Gastroesophageal sphincter (tissue), 4 donors: Measurements from ENCODE around the gene RNF208. TPM values are rescaled to one million over a fixed set of nuclear protein-coding genes. Genes with fewer than 3 reads are reported as not detected.

Experiments used
- ATAC-seq: fragments of 150-250 bp; one replicate; pipeline ENCODE4 v1.9.1; 2016; ENCODE audit warnings: mild to moderate bottlenecking, moderate library complexity
- H3K27ac ChIP-seq, 4 donors: fragments of 200-600 bp; sonication (generic) in 3 of 4; 1 replicate in 3 of 4; 2 replicates in 1 of 4; pipeline ENCODE4 v1.5.1; 2016 to 2019
- H3K27me3 ChIP-seq: fragments of 200-600 bp; sonication (generic); one replicate; pipeline ENCODE4 v1.5.1; 2019
- H3K36me3 ChIP-seq, 2 donors: fragments of 200-600 bp; sonication (generic); one replicate each; pipeline ENCODE4 v1.5.1; 2019; ENCODE audit warnings: control low read depth in 1 of 2
- H3K4me1 ChIP-seq, 3 donors: fragments of 200-600 bp; sonication (generic); 1 replicate in 2 of 3; 2 replicates in 1 of 3; pipeline ENCODE4 v1.5.1; 2016 to 2019; ENCODE audit warnings: control low read depth in 2 of 3
- H3K4me3 ChIP-seq, 2 donors: fragments of 200-600 bp; sonication (generic); one replicate each; pipeline ENCODE4 v1.5.1; 2019; ENCODE audit warnings: mild to moderate bottlenecking in 1 of 2, moderate library complexity in 1 of 2
- H3K9me3 ChIP-seq, 3 donors: fragments of 200-600 bp; sonication (generic); one replicate each; pipeline ENCODE4 v1.5.1; 2017 to 2019; ENCODE audit warnings: control low read depth in 2 of 3
- CTCF ChIP-seq, 4 experiments: fragments of 200-600 bp in 2 of 4; fragments of 450-650 bp in 2 of 4; sonication (generic) in 1 of 4; IDR thresholded peaks; one replicate each; pipeline ENCODE4 v1.5.1; 2017 to 2019; ENCODE audit warnings: antibody characterized with exemption in 4 of 4, mild to moderate bottlenecking in 2 of 4, moderate library complexity in 2 of 4
- EP300 ChIP-seq: sonication (generic); formaldehyde crosslinking; IDR thresholded peaks from one replicate; pipeline ENCODE4 v1.6.1; 2017; ENCODE audit warnings: antibody characterized with exemption, mild to moderate bottlenecking
- POLR2A ChIP-seq, 2 donors: fragments of 450-650 bp; IDR thresholded peaks; one replicate each; pipeline ENCODE4 v1.6.1; 2017; ENCODE audit warnings: antibody characterized with exemption in 2 of 2, mild to moderate bottlenecking in 2 of 2, moderate library complexity in 1 of 2
- POLR2AphosphoS5 ChIP-seq: sonication (generic); formaldehyde crosslinking; IDR thresholded peaks from one replicate; pipeline ENCODE4 v1.6.1; 2017; ENCODE audit warnings: antibody characterized with exemption
- WGBS, 2 donors: methylation state at CpG; one replicate each; pipeline ENCODE4 v1.1.5; 2018; ENCODE audit warnings: low coverage in 1 of 2; 5-methylcytosine and 5-hydroxymethylcytosine counted together
- total RNA-seq, 4 donors: library from RNA; depleted of rRNA; stranded (reverse); fragments of >200 nt; gene quantifications; one replicate each; pipeline ENCODE4 v1.1.0, GENCODE V29; 2016

The RNF208 gene
- total RNA-seq, 4 donors from 2014 or later, result 1.6 to 5.3 (median 3.1) TPM; not detected in 1

- Histone ChIP-seq H3K36me3 (no peaks in the 10 kb centered on the region), H3K9me3 (no peaks in the 10 kb centered on the region), H3K27ac (no peak overlapping the region), H3K4me1 (peaks cover 0 to 14% (median 7%) of the 10 kb centered on the region in 3 donors), H3K4me3 (no peak overlapping the region), H3K27me3 (peaks cover 9% of the 10 kb centered on the region)
- TF ChIP-seq CTCF (IDR thresholded peaks at IDR 0.05) (no peak), POLR2A (IDR thresholded peaks at IDR 0.05) (no peak), POLR2AphosphoS5 (no peak), EP300 (no peak)
- 30% methylated on average over 2 of the region's 18 CpGs; no CpG with 5 or more reads in 1 of the 2 donors for WGBS, 2 donors
- no peak for ATAC-seq
These were observed 28.5 kb upstream of the RNF208 start for GRCh38 chr9:137250329-137251193.

- H3K36me3 ChIP-seq, result peaks cover 0 to 13% of the 10 kb centered on the region in 2 donors
- peaks cover 9% of the 10 kb centered on the region for H3K27me3 ChIP-seq
- no peak overlapping the region for H3K27ac ChIP-seq
- peaks cover 0 to 23% (median 9%) of the 10 kb centered on the region in 3 donors for H3K4me1 ChIP-seq
- no CpG with 5 or more reads among the region's 6 CpGs for WGBS, 2 donors
- no peak for TF ChIP-seq EP300
- TF ChIP-seq CTCF (IDR thresholded peaks at IDR 0.05), result no peak
- no peak for TF ChIP-seq POLR2AphosphoS5
- TF ChIP-seq POLR2A (IDR thresholded peaks at IDR 0.05), result no peak
- no peaks in the 10 kb centered on the region for H3K9me3 ChIP-seq
- H3K4me3 ChIP-seq, result no peak overlapping the region
- ATAC-seq, result no peak
These were observed 25.8 kb upstream of the RNF208 start for GRCh38 chr9:137247916-137248175.

- Histone ChIP-seq H3K9me3 (no peaks in the 10 kb centered on the region), H3K4me3 (no peak overlapping the region), H3K27me3 (peaks cover 9% of the 10 kb centered on the region), H3K36me3 (peaks cover 0 to 18% of the 10 kb centered on the region in 2 donors), H3K4me1 (peaks cover 0 to 28% (median 14%) of the 10 kb centered on the region in 3 donors), H3K27ac (no peak overlapping the region)
- no peak for ATAC-seq
- TF ChIP-seq CTCF (IDR thresholded peaks at IDR 0.05) (no peak), POLR2A (IDR thresholded peaks at IDR 0.05) (no peak), POLR2AphosphoS5 (no peak), EP300 (no peak)
- WGBS, 2 donors, result 71 to 83% methylated on average over 6 to 10 of the region's 20 CpGs
These were observed 25.3 kb upstream of the RNF208 start for GRCh38 chr9:137247135-137247915.

- Histone ChIP-seq H3K4me1 (peaks cover 0 to 35% (median 18%) of the 10 kb centered on the region in 3 donors), H3K36me3 (peaks cover 0 to 22% of the 10 kb centered on the region in 2 donors), H3K27me3 (peaks cover under 1% of the 10 kb centered on the region), H3K27ac (no peak overlapping the region), H3K4me3 (no peak overlapping the region), H3K9me3 (no peaks in the 10 kb centered on the region)
- TF ChIP-seq POLR2AphosphoS5, result no peak
- no peak for TF ChIP-seq CTCF (IDR thresholded peaks at IDR 0.05)
- no peak for TF ChIP-seq EP300
- no peak for TF ChIP-seq POLR2A (IDR thresholded peaks at IDR 0.05)
- WGBS, 2 donors, result 76 to 88% methylated on average over 4 of the region's 25 CpGs
- ATAC-seq, result no peak
These were observed 23.7 kb upstream of the RNF208 start for GRCh38 chr9:137245450-137246421.
